ENCODE measurements around the gene CASKIN2.

- TF ChIP-seq CTCF (conservative IDR thresholded peaks at IDR 0.05; ENCODE audit: low read depth, low read length) (no peak), RFX5 (IDR thresholded peaks at IDR 0.05; ENCODE audit: low read depth, low read length) (no peak), POLR2A (IDR thresholded peaks at IDR 0.05; ENCODE audit: low read depth, low read length) (no peak), RAD21 (IDR thresholded peaks at IDR 0.05; ENCODE audit: low read length) (no peak)
These were observed 21.7 kb downstream of the CASKIN2 start for GRCh38 chr17:75493476-75494129.

Data from IMR-90 (cell line).